RWPE1 (cell line): ENCODE data around the gene MGARP.

Source experiments
- CTCF ChIA-PET: fragments of 350-600 bp; sonication (Branson Sonifier 250); formaldehyde crosslinking; extraction: SDS; loops from one replicate; lab custom pipeline; 2021; lab: Yijun Ruan, JAX
- POLR2A ChIA-PET: fragments of 400-600 bp; formaldehyde crosslinking; extraction: SDS; loops from one replicate; lab custom pipeline; 2020; ENCODE audit warnings: antibody characterized with exemption; ENCODE audit not compliant: low non-redundant PET; lab: Yijun Ruan, JAX
- DNase-seq: peaks from one replicate; pipeline ENCODE4 v3.0.0; 2012; ENCODE audit warnings: low spot score
- H3K27ac ChIP-seq: fragments of 450-650 bp; 2 replicates; pipeline ENCODE4 v1.5.1; 2017
- CTCF ChIP-seq: fragments of 450-650 bp; conservative IDR thresholded peaks from 2 replicates; pipeline ENCODE4 v1.5.1; 2017; ENCODE audit warnings: low read depth, mild to moderate bottlenecking

Gene MGARP

GRCh38 chr4:139301821-139302611 is 22.0 kb upstream of the MGARP start, which contains the start of gene NDUFC1:
NDUFC1 (minus strand) TSS chr4:139302477; CDS start chr4:139295798, 6,679 bp downstream.
- ChIA-PET POLR2A (interaction anchor here (0.7 kb wide), 1 partner anchor 151 kb away, joined by 3 read pairs; no protein-coding TSS in a partner anchor), CTCF (no interaction called here)
- DNase-seq: peak; percentile 60
- peak within 1 kb of the TSS; percentile 90 for H3K27ac ChIP-seq
- TF ChIP-seq CTCF: no peak

- DNase-seq: peak; percentile 97
- ChIA-PET CTCF (interaction anchor here (0.9 kb wide), 1 partner anchor 29 kb away, joined by 3 read pairs; no protein-coding TSS in a partner anchor), POLR2A (interaction anchor here (0.6 to 1.3 kb wide), 3 partner anchors 83 to 152 kb away, joined by 3 to 5 read pairs (median 4); partner anchors contain the start of gene ELF2)
- TF ChIP-seq CTCF: no peak
- peak within 1 kb of the TSS; percentile 90 for H3K27ac ChIP-seq
Measured at GRCh38 chr4:139301113-139301820, 21.2 kb upstream of the MGARP start, which contains the start of gene NAA15. NAA15 (plus strand) TSS chr4:139301505; CDS start chr4:139301778, 273 bp downstream.

GRCh38 chr4:139300431-139301112 is 20.5 kb upstream of the MGARP start:
- POLR2A ChIA-PET: interaction anchor here (0.5 to 1.3 kb wide), 3 partner anchors 82 to 123 kb away, joined by 4 to 5 read pairs (median 5); partner anchors contain the start of gene ELF2
- peak overlapping the region; percentile 90 for H3K27ac ChIP-seq
- peak; percentile 36 for DNase-seq
- TF ChIP-seq CTCF: no peak
- CTCF ChIA-PET: interaction anchor here (0.6 to 0.9 kb wide), 2 partner anchors 12 to 30 kb away, joined by 3 read pairs; no protein-coding TSS in a partner anchor

- no peak overlapping the region for H3K27ac ChIP-seq
- ChIA-PET POLR2A (no interaction called here), CTCF (interaction anchor here (0.7 kb wide), 1 partner anchor 67 kb away, joined by 3 read pairs; no protein-coding TSS in a partner anchor)
- DNase-seq: no peak
- TF ChIP-seq CTCF: no peak
Measured at GRCh38 chr4:139299536-139299935, 19.5 kb upstream of the MGARP start.

GRCh38 chr4:139297001-139297410 is 17.0 kb upstream of the MGARP start:
- no peak overlapping the region for H3K27ac ChIP-seq
- ChIA-PET POLR2A (interaction anchor here (0.7 to 2.1 kb wide), 2 partner anchors 120 to 853 kb away, joined by 3 to 7 read pairs; partner anchors contain the start of gene ELF2), CTCF (interaction anchor here (0.7 kb wide), 1 partner anchor 126 kb away, joined by 3 read pairs; no protein-coding TSS in a partner anchor)
- no peak for TF ChIP-seq CTCF
- peak; percentile 65 for DNase-seq
